GM11168 (cell line): ENCODE data around the gene DDX41.
"Not testable (repeated sequence)": the region's sequence is repeated elsewhere in the genome, so short reads cannot be mapped to it uniquely, and the experiment has no call there.

Experiments used
- in situ Hi-C: fragments of 300-500 bp; cut with MboI; formaldehyde crosslinking; loops from one replicate; pipeline ENCODE4 v1.12.0; 2022; ENCODE audit warnings: low sequenced_read_pairs; ENCODE audit not compliant: unreplicated experiment

The DDX41 gene

GRCh38 chr5:177538876-177539275, 22.1 kb upstream of the DDX41 start:
- in situ Hi-C loops: no loop called here

DNA sequence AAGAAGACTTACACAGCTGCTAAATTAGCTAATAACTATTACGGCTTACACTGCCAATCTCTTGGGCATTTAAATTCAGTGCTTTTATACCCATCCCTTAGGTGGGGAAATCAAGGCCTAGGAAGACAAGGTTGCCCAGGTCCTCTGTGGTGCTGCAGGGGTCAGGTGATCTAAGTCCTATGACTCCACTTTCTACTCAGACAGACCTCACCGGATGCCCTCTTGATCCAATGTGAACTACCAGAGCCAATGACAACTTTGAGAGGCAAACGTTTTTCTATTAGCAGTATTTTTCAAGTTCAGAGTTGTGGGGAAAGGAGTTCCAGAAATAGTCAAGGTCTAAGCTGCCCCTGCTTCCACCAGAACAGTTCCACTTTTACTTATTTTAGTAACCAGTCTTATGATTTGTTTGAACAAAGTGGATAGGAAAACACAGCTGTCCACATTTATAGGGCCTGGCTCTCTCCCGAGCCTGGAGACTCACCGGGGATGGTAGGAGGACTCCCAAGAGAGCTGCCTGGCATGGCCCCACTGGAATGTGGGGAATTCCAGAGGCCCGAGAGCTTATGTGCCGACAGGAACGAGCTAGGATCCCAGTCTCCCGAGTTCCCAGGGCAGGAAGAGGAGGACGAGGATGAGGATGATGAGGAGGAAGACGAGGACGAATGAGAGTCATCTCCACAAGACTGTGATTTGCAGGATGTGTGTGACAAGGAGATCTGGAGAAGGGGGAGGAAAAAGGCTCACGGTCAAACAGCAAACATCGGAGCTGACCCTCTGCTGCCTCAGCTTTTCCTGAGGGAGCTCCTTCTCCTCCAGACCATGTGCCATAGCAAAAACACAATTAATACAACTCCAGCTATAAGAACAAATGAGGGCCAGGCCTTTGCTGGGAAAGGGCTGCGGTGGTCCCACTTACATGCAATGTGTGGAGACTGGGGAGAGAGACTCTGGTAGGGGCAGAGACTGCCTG, 20.9 kb upstream of the DDX41 start:
- in situ Hi-C loops: no loop called here

DNA sequence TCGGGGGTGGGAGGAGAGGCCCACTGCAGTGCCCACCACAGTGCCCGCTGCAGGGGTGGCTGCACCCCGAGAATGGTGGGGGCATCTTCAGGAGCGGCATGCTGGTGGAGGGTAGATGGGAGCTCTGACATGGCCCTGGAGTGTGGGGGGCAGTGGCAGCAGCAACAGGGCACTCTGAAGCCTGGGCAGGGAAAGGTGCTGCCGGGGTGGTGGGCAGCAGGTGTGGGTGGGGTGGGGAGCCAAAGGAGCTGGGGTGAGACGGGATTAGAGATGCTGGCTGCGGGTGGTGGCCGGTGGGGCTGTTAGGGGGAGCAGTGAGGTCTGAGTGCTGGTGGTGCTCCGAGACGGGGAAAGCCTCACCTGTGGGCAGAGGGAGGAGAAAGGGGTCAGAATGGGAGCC, 19.6 kb upstream of the DDX41 start:
- in situ Hi-C loops: no loop called here

- in situ Hi-C loops: no loop called here
Measured at GRCh38 chr5:177535125-177535524, 18.4 kb upstream of the DDX41 start.

DNA sequence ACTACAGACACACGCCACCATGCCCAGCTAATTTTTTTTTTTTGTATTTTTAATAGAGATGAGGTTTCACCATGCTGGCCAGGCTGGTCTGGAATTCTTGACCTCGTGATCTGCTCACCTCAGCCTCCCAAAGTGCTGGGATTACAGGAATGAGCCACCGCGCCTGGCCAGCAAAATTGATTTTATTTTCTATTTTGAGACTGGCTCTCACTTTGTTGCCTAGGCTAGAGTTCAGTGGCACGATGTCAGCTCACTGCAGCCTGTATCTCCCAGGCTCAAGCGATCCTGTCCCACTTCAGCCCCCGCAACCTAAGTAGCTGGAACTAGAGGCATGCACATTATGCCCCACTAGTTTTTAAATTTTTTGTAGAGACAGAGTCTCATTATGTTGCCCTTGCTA, 17.7 kb upstream of the DDX41 start:
- in situ Hi-C loops: not testable (repeated sequence)

- in situ Hi-C loops: no loop called here
Measured at GRCh38 chr5:177531209-177531940, 14.6 kb upstream of the DDX41 start.

DNA sequence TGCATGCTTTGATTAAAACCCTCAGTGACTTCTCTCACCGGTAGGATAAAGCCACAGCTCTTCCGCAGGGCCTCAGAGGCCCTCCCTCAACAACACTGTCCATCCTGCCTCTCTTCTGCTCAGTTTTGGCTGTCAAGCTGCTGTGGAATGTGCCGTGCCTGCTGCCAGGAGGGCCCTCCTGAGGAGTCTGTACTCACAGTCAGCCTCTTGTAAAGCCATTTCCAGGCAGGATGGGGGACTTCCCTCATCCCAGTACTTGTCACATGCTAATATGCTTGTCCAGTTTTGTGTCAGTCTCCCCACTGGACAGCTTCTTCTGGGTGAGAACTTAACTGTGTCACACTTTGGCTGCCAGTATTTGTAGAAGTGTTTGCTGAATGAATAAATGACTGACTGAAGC, 13.9 kb upstream of the DDX41 start:
- in situ Hi-C loops: no loop called here

- in situ Hi-C loops: no loop called here
Measured at GRCh38 chr5:177529247-177530203, 12.8 kb upstream of the DDX41 start.

DNA sequence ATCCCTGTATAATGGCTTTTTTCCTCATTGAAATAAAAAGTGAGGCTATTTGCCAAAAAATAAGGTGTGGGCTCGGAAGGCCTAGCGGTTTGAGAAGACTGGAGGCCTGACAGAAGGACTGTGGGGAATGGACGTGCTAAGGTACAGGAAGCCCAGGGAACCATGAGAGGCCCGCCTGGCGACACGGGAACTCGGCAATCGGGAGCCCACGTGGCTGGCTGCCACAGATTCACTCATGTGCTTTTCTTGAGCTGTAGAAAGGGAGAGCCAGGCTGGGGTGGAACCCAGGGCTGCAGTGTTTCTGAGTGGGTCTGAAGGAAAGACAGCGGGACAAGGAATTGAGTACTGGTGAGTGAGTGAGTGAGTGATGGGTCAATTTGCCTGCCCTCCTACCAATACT, 11.9 kb upstream of the DDX41 start:
- in situ Hi-C loops: no loop called here

DNA sequence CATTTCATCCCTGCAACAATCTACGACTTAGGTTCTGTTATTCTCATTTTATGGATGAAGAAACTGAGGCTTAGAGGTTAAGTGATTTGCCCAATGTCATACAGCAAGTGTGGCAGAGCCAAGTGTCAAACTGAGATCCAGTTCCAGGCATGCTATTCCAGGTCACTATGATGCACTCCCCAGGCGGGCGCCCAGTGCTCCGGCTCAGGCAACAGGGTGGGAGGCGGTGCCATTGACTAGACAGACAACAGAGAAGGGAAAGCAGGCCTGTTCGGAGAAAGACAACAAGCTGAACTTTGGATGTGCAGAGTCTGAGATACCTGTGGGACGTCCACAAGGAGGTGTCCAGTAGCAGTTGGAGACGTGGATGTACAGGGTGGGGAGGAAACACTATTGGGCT, 10.8 kb upstream of the DDX41 start:
- in situ Hi-C loops: no loop called here

DNA sequence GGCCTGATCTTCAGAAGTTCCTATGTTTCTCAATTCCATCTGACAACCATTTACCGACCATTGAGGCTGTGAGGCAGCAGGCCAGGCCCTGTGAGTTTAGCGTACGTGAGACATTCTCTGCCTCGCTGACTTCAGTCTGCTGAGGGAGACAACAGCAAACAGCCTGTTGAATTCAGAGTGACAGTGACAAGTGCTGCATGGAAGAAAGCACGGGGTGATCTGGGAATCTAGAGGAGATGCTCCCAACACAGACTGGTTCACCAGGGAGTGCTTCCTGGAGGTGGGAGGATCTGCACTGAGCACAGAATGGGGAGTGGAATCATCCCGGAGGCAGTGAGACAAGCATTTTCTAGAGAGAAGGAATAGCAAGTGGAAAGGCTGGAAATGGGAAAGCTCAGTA, 10.0 kb upstream of the DDX41 start:
- in situ Hi-C loops: no loop called here

GRCh38 chr5:177526191-177526590, 9.4 kb upstream of the DDX41 start:
- in situ Hi-C loops: no loop called here

DNA sequence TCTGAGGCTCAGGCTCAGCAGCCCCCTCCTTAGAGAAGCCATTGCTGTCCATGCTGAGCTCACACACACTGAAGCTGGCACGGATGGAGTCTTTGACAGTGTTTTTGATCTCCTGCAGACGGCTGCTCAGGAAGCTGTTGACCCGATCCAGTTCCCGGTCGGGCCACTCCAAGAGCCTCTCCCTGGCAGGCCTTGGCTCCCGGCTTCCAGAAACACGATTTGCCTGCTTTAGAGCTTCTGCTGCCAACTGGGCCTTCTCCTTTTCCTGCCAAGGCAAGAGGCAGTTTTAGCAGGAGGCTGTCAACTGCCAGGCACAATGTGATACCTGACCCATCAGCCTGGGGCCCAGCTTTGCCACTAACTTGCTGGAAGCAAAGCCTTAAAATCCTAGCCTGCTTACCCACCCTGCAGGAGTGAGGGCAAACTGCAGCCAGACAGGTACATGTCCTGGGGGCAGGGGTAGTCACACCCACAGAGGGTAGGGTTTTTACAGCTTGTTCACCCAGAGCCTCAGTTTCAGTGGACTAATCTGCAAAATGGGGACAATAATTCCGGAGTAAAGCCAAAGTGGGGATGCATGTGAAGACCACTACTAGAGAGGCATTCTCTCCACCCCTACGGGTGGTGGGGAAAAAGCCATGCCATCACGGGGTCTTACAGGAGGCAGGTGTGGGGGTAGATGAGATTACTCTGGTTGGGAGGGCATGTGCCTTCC, 8.3 kb upstream of the DDX41 start:
- in situ Hi-C loops: no loop called here

GRCh38 chr5:177524539-177524900, 7.8 kb upstream of the DDX41 start:
- in situ Hi-C loops: no loop called here

GRCh38 chr5:177523711-177524538, 7.2 kb upstream of the DDX41 start:
- in situ Hi-C loops: no loop called here

- in situ Hi-C loops: no loop called here
Measured at GRCh38 chr5:177520916-177521513, 4.3 kb upstream of the DDX41 start.

GRCh38 chr5:177520271-177520670, 3.5 kb upstream of the DDX41 start:
- in situ Hi-C loops: no loop called here

DNA sequence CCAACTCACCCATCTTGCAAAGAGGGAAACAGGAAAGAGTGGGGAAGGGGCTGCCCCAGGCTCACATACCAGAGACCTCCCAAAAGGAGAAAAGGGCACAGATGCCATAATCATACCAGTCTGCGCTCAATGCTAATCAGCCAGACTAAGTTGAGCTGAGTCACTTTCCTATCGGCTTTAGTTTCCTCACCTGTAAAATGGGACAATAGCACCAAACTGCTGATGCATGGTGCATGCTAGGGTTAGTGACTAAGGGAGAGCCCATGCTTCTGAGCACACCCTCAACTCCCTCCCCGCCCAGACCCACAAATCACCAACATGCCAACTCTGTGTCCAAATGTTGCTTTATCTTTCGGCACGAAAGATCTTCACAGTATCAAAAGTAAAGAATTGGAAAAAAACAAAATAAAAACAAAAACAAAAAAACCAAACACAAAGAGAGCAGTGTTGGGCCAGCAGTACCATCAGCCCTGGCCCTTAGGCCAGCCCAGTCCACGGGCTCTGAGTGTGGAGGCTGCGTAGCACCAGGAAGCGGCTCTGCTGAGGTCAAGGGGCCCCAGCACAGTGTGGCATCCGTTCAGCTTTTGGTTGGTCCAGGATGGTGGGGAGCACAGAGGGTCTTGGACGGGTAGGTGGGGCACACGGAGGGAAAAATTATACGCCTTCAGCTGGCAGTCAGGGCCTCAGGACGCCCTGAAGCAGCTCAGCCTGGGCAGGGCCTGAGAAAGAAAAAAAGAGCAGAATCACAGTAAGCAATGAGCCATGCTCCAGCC, 2.9 kb upstream of the DDX41 start:
- in situ Hi-C loops: no loop called here
